GM12891 (cell line): ENCODE results near the gene CDX4.
"Not testable (repeated sequence)": the region's sequence is repeated elsewhere in the genome, so short reads cannot be mapped to it uniquely, and the experiment has no call there.

Source experiments
- DNase-seq: peaks from one replicate; pipeline ENCODE4 v3.0.0; 2011; ENCODE audit warnings: low spot score; ENCODE audit not compliant: insufficient read length
- FAIRE-seq: peaks from 2 replicates; lab custom pipeline; 2011; peaks lifted over from hg19 to GRCh38; lab: Jason Lieb, UNC
- PAX5 ChIP-seq: IDR thresholded peaks from 2 replicates; pipeline ENCODE4 v1.6.1; 2011; ENCODE audit warnings: low read length, moderate library complexity, mild to moderate bottlenecking; ENCODE audit not compliant: insufficient read depth, severe bottlenecking
- POLR2A ChIP-seq: IDR thresholded peaks from 2 replicates; pipeline ENCODE4 v1.6.1; 2011; ENCODE audit warnings: low read depth, low read length, control low read depth
- POLR2AphosphoS5 ChIP-seq: IDR thresholded peaks from 2 replicates; pipeline ENCODE4 v1.6.1; 2011; ENCODE audit warnings: low read depth, low read length, control low read depth
- POU2F2 ChIP-seq: IDR thresholded peaks from 2 replicates; pipeline ENCODE4 v1.6.1; 2011; ENCODE audit warnings: low read depth, mild to moderate bottlenecking, control low read depth, low read length, moderate library complexity
- SPI1 ChIP-seq: IDR thresholded peaks from 2 replicates; pipeline ENCODE4 v1.6.1; 2011; ENCODE audit warnings: low read depth, low read length, control low read depth
- TAF1 ChIP-seq: IDR thresholded peaks from 2 replicates; pipeline ENCODE4 v1.6.1; 2011; ENCODE audit warnings: low read depth, low read length, control low read depth

CDX4 gene

DNA sequence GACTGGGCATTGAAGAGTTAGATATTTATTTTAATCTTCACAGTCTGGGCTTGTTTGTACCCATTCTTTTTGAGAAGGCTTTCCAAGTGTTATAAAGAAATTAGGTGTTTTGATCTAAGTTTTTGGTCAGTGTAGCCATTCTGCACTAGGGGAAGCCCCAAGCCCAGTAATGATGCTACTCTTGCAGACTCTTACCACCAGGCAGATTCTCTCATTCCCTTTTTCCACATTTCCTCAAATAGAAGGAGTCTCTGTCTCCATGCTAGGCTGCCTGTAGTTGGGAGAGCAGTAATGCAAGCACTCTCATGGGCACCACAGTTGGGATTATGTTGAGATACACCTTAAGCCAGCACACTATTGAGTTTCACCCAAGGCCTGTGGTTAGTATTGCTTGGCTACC, 21.5 kb downstream of the CDX4 start:
- FAIRE-seq, result no peak
- DNase-seq, result no peak
- TF ChIP-seq POLR2AphosphoS5 (no peak), POU2F2 (no peak)

DNA sequence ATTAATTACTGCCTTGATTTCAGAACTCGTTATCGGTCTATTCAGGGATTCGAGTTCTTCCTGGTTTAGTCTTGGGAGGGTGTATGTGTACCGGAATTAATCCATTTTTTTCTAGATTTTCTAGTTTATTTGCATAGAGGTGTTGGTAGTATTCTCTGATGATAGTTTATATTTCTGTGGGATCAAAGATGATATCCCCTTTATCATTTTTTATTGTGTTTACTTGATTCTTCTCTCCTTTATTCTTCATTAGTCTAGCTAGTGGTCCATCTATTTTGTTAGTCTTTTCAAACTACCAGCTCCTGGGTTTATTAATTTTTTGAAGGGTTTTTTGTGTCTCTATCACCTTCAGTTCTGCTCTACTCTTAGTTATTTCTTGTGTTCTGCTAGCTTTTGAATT, 32.1 kb downstream of the CDX4 start:
- FAIRE-seq (no peak), DNase-seq (no peak)
- no peak for TF ChIP-seq SPI1
- TF ChIP-seq PAX5, result no peak

- DNase-seq, result no peak
- no peak for FAIRE-seq
- no peak for TF ChIP-seq POLR2AphosphoS5
- no peak for TF ChIP-seq POU2F2
- TF ChIP-seq PAX5, result no peak
- TF ChIP-seq TAF1, result no peak
- TF ChIP-seq SPI1, result no peak
- no peak for TF ChIP-seq POLR2A
Observed at GRCh38 chrX:73481521-73481920, 34.7 kb downstream of the CDX4 start.

DNA sequence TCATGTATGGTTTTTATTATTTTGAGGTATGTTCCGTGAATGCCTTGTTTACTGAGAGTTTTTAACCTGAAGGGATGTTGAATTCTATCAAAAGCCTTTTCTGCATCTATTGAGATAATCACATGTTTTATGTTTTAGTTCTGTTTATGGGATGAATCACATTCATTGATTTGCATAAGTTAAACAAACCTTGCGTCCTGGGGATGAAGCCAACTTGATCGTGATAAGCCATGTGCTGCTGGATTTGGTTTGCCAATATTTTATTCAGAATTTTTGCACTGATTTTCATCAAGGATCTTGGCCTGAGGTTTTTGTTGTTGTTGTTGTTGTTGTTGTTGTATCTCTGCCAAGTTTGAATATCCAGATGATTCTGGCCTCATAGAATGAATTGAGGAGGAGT, 43.8 kb downstream of the CDX4 start:
- TF ChIP-seq POLR2AphosphoS5 (no peak), PAX5 (no peak), POLR2A (no peak), TAF1 (no peak), SPI1 (no peak), POU2F2 (no peak)
- no peak for DNase-seq
- no peak for FAIRE-seq

DNA sequence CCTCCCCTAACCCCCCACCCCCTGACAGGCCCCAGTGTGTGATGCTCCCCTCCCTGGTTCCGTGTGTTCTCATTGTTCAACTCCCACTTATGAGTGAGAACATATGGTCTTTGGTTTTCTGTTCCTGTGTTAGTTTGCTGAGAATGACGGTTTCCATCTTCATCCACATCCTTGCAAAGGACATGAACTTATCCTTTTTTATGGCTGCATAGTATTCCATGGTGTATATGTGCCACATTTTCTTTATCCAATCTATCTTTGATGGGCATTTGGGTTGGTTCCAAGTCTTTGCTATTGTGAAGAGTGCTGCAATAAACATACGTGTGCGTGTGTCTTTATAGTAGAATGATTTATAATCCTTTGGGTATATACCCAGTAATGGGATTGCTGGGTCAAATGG, 45.3 kb downstream of the CDX4 start:
- not testable (repeated sequence) for FAIRE-seq, DNase-seq
